ENCODE results near the gene FBXW8. TPM values are rescaled to one million over a fixed set of nuclear protein-coding genes. Genes with fewer than 3 reads are reported as not detected.

The FBXW8 gene
- total RNA-seq, 1 experiment from 2014 or later: 17.2 TPM

- DNase-seq: no peak
- Histone ChIP-seq H3K27me3 (0 out of 2 replicates have a peak, but pooled peaks cover 2% of the 10 kb centered on the region), H3K4me3 (peak overlapping the region; percentile 56), H3K9me3 (no peaks in the 10 kb centered on the region), H3K36me3 (peaks cover 16% of the 10 kb centered on the region)
These were observed 488 bp upstream of the FBXW8 start for GRCh38 chr12:116910280-116910644.

DNA sequence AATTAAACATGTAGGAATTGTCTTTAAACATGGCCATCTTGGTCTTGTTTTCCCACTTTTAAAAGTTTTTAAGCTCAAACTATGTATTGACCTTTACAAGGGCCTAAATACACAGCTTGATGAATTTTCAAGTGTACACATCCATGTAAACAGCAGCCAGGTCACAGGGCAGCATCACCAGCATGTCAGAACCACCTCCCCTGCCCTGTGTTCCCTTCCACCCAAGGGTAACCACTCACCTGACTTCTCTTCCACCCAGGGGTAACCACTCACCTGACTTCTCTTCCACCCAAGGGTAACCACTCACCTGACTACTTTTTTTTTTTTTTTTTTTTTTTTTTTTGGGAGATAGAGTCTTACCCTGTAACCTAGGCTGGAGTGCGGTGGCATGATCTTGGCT lies 4.6 kb downstream of the FBXW8 start:
- Histone ChIP-seq H3K36me3 (peaks cover 32% of the 10 kb centered on the region), H3K4me3 (no peak overlapping the region), H3K27me3 (no peaks in the 10 kb centered on the region), H3K9me3 (no peaks in the 10 kb centered on the region)
- no peak for DNase-seq

GRCh38 chr12:116916122-116916521 lies 5.4 kb downstream of the FBXW8 start:
- DNase-seq: no peak
- Histone ChIP-seq H3K27me3 (no peaks in the 10 kb centered on the region), H3K4me3 (no peak overlapping the region), H3K9me3 (no peaks in the 10 kb centered on the region), H3K36me3 (peaks cover 33% of the 10 kb centered on the region)

DNA sequence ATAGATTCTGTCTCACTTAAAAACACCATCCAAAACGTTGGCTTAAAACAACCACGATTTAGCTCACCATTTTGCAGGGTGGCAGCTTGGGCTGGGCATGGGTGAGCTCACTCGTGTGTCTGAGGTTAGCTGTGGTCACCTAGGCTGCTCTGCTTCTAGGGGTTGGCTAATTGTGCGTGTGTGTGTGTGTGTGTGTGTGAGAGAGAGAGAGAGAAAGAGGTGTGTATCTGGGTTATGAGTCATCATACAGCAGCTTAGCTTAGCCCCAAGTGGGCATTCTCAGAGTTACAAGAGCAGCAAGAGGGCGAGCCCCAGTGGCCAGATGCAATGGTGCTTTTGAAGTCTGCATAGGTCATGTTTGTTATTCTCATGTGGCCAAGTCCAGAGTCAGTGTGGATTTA lies 6.0 kb downstream of the FBXW8 start:
- Histone ChIP-seq H3K36me3 (peaks cover 33% of the 10 kb centered on the region), H3K4me3 (no peak overlapping the region), H3K27me3 (no peaks in the 10 kb centered on the region), H3K9me3 (no peaks in the 10 kb centered on the region)
- DNase-seq: peak; percentile 62

DNA sequence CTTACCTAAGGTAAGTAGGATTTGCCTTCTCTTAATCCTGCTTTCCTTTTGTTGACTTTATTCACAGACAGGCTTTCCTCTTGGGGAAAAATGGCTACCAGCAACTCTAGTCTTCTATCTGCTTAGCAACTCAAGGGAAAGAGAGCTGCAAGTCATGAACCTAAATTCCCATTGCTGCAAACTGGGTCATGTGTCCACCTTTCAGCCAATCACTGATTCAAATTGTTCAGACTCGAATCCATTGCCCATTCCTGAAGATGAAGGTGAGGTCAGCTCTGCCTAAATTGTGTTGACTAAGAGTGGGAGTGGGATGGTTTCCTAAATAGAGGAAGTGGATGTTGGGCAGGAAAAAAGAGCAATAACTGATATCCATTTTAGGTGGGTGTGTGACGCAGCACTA lies 7.7 kb downstream of the FBXW8 start:
- DNase-seq: no peak
- no peaks in the 10 kb centered on the region for H3K27me3 ChIP-seq
- H3K36me3 ChIP-seq: peaks cover 29% of the 10 kb centered on the region

GRCh38 chr12:116919247-116919661 lies 8.5 kb downstream of the FBXW8 start:
- Histone ChIP-seq H3K9me3 (no peaks in the 10 kb centered on the region), H3K36me3 (peaks cover 22% of the 10 kb centered on the region), H3K27me3 (no peaks in the 10 kb centered on the region), H3K4me3 (no peak overlapping the region)
- no peak for DNase-seq

More for the DNA sequence above, 7.7 kb downstream of the FBXW8 start:
- H3K9me3 ChIP-seq: no peaks in the 10 kb centered on the region
- no peak overlapping the region for H3K4me3 ChIP-seq

DNA sequence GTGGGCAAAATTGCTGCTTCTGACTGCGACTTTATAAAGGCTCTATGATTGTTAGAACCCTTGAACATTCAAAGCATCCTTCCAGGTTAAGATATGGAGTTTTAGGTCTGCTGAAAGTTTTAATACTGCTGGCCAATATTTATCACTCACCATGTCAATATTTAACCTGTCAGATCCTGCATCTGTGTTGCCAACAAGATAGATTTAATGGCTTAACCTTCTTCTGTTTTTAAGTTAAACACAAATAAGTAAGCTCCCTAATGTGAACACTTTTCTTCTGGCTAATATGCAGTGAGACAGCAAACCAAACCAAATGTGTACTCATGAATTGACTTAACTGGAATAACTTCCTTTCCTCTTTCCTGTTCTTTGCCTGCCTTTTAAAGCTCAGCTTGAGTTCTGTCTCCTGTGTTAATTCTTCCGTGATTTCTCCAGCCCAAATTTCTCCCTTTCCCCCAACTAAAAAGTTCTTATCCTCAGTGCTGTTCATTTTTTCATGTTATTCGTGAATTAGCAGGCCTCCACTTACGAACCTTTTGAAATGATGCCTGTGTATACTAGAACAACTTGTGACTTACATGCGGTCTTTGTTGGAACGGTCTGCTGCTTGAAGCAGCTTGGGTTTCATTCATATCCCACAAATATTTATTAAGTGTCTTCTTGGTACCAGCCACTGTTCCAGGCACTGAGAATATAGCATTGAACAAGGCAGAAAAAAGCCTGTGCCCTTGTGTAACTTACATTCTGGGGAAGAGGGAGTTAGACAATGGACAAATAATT lies 9.1 kb downstream of the FBXW8 start:
- DNase-seq: no peak
- H3K36me3 ChIP-seq: peaks cover 22% of the 10 kb centered on the region
- no peaks in the 10 kb centered on the region for H3K27me3 ChIP-seq

DNA sequence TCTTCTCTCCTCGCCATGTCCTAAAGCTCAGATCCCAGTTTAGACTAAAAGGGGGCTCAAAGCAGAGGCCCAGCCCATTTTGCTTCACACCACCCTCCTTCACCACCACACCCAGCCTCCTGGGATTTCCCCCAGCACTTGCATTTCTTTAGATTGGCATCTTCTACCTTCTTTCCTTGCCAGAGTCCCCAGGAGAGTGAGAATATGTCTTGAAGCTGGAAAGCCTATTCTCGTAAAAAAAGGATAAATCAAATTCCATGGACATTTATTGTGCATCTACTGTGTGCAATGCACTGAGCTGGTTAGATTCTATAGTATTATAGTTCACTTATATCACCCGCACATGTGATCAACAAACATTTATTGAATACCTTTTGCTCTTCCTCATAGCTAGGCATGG lies 10.2 kb downstream of the FBXW8 start:
- no peak overlapping the region for H3K4me3 ChIP-seq
- no peaks in the 10 kb centered on the region for H3K9me3 ChIP-seq
- H3K36me3 ChIP-seq: peaks cover 25% of the 10 kb centered on the region
- H3K27me3 ChIP-seq: no peaks in the 10 kb centered on the region
- DNase-seq: no peak

More for the DNA sequence above, 9.1 kb downstream of the FBXW8 start:
- Histone ChIP-seq H3K4me3 (no peak overlapping the region), H3K9me3 (no peaks in the 10 kb centered on the region)

DNA sequence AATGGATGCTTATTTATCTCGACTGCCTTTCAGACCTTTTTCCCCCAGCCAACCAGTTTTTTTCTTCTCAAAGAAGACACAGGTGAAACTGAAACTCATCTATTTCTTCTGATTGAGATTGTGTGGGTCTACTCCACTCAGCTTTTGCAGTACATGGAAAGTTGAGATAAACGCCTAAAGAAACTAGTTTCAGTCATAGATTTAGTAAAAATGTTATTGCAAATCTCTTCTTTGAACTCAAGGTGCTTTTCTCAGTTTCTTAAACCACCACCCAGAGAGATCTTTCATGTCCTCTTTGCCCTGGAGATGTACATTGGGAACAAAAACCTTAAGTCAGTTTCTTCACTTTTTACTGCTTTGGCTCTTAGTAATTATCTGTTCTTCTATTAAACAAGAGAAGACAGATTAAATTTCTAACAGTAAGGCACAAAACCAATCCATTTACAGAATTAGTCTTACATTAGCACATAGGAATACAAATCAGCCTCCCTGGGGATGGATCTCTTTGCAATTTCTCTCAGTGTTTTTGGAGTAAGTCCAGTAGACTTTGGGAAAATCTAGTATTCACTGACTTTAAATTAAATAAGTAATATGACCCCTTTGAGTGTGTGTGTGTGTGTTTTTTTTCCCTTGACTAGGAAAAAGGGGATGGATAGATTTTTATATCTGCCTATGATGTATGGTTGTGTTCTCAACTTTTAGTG lies 11.6 kb downstream of the FBXW8 start:
- Histone ChIP-seq H3K36me3 (peaks cover 21% of the 10 kb centered on the region), H3K27me3 (no peaks in the 10 kb centered on the region), H3K9me3 (no peaks in the 10 kb centered on the region), H3K4me3 (no peak overlapping the region)
- DNase-seq: no peak

- peaks cover 29% of the 10 kb centered on the region for H3K36me3 ChIP-seq
- H3K9me3 ChIP-seq: no peaks in the 10 kb centered on the region
- H3K27me3 ChIP-seq: no peaks in the 10 kb centered on the region
- no peak overlapping the region for H3K4me3 ChIP-seq
- peak; percentile 72 for DNase-seq
These were observed 14.1 kb downstream of the FBXW8 start for GRCh38 chr12:116924558-116925453.

GRCh38 chr12:116926283-116927243 lies 15.8 kb downstream of the FBXW8 start:
- peaks cover 34% of the 10 kb centered on the region for H3K36me3 ChIP-seq
- no peak for DNase-seq
- H3K27me3 ChIP-seq: no peaks in the 10 kb centered on the region
- no peaks in the 10 kb centered on the region for H3K9me3 ChIP-seq
- no peak overlapping the region for H3K4me3 ChIP-seq

GRCh38 chr12:116927244-116927940 lies 16.6 kb downstream of the FBXW8 start:
- Histone ChIP-seq H3K9me3 (no peaks in the 10 kb centered on the region), H3K27me3 (no peaks in the 10 kb centered on the region), H3K4me3 (no peak overlapping the region), H3K36me3 (peaks cover 39% of the 10 kb centered on the region)
- no peak for DNase-seq

DNA sequence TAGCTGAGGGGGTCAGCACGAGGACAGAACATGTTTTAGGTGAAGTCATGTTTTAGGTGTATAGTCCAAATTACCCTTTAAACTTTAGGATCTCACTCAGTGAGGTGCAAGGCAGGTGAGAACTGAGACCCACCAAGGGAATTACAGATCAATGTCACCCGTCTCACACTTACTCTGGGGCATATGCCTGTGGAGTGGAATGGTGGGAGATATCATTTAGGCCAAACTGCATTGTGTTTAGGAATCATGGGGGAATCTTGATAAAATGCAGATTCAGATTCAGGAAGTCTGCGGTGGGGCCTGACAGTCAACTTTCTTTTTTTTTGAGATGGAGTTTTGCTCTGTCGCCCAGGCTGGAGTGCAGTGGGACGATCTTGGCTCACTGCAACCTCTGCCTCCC lies 17.8 kb downstream of the FBXW8 start:
- Histone ChIP-seq H3K9me3 (no peaks in the 10 kb centered on the region), H3K36me3 (peaks cover 46% of the 10 kb centered on the region), H3K4me3 (no peak overlapping the region), H3K27me3 (no peaks in the 10 kb centered on the region)
- DNase-seq: no peak

DNA sequence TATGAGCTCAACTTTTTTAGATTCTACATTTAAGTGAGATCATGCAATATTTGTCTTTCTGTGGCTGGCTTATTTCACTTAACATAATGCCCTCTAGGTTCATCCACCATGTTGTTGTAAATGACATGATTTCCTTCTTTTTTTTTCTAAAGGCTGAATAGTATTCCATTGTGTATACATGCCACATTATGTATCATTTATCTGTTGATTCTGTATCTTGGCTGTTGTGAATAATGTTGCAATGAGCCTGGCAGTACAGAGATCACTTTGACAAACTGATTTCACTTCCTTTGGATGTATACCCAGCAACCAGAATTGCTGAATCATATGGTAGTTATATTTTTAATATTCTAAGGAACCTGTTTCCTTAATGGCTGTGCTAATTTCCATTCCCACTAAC lies 19.1 kb downstream of the FBXW8 start:
- no peak for DNase-seq
- H3K9me3 ChIP-seq: no peaks in the 10 kb centered on the region
- H3K4me3 ChIP-seq: no peak overlapping the region
- no peaks in the 10 kb centered on the region for H3K27me3 ChIP-seq
- H3K36me3 ChIP-seq: peaks cover 55% of the 10 kb centered on the region

- Histone ChIP-seq H3K4me3 (no peak overlapping the region), H3K27me3 (no peaks in the 10 kb centered on the region), H3K9me3 (no peaks in the 10 kb centered on the region), H3K36me3 (peaks cover 69% of the 10 kb centered on the region)
- no peak for DNase-seq
These were observed 20.9 kb downstream of the FBXW8 start for GRCh38 chr12:116931665-116932064.
